Body of pancreas (tissue), 4 donors: ENCODE results near the gene TTLL1. TPM values are rescaled to one million over a fixed set of nuclear protein-coding genes. Genes with fewer than 3 reads are reported as not detected.

ENCODE experiments used
- ATAC-seq: fragments of 150-250 bp; one replicate; pipeline ENCODE4 v1.9.1; 2016
- DNase-seq, 4 donors: peaks; one replicate each; pipeline ENCODE4 v3.0.0-alpha.2; 2019
- H3K27ac ChIP-seq, 4 donors: fragments of 200-600 bp; sonication (generic); 1 replicate in 3 of 4; 2 replicates in 1 of 4; pipeline versions ENCODE4 v1.5.1 to v1.6.1; 2016 to 2019; ENCODE audit warnings: mild to moderate bottlenecking in 1 of 4, mixed read lengths in 1 of 4, moderate library complexity in 1 of 4
- H3K27me3 ChIP-seq, 2 donors: fragments of 200-600 bp; sonication (generic); one replicate each; pipeline ENCODE4 v1.6.0; 2016; ENCODE audit warnings: mild to moderate bottlenecking in 1 of 2
- H3K36me3 ChIP-seq, 2 donors: fragments of 200-600 bp; sonication (generic); replicated peaks in 1 of 2; 2 replicates each; pipeline ENCODE4 v1.5.1; 2016; ENCODE audit warnings: low read depth in 2 of 2; ENCODE audit not compliant: insufficient read depth in 1 of 2
- H3K4me1 ChIP-seq: fragments of 200-600 bp; sonication (generic); one replicate; pipeline ENCODE4 v1.6.0; 2016
- H3K4me3 ChIP-seq, 2 donors: fragments of 200-600 bp; sonication (generic); 1 replicate in 1 of 2; 2 replicates in 1 of 2; pipeline ENCODE4 v1.5.1; 2016 to 2019
- H3K9me3 ChIP-seq, 3 donors: fragments of 200-600 bp; sonication (generic); 1 replicate in 2 of 3; 2 replicates in 1 of 3; pipeline ENCODE4 v1.5.1; 2016
- CTCF ChIP-seq, 7 experiments: fragments of 450-650 bp in 4 of 7; fragments of 200-600 bp in 3 of 7; sonication (generic) in 3 of 7; IDR thresholded peaks; one replicate each; pipeline ENCODE4 v1.5.1; 2016 to 2019; ENCODE audit warnings: antibody characterized with exemption in 7 of 7
- POLR2A ChIP-seq, 3 donors: fragments of 450-650 bp; IDR thresholded peaks; one replicate each; pipeline ENCODE4 v1.6.1; 2016; ENCODE audit warnings: antibody characterized with exemption in 3 of 3, mild to moderate bottlenecking in 2 of 3
- WGBS, 2 donors: methylation state at CpG; one replicate each; pipeline ENCODE4 v1.1.5; 2017; 5-methylcytosine and 5-hydroxymethylcytosine counted together
- intact Hi-C: fragments of 100-400 bp; cut with DNase I; formaldehyde crosslinking; loops from one replicate; pipeline ENCODE4 v1.15.1; 2023
- total RNA-seq, 2 donors: library from RNA; depleted of rRNA; stranded (reverse); fragments of >200 nt; gene quantifications; one replicate each; pipeline ENCODE4 v1.1.0, GENCODE V29; 2016

TTLL1 gene
- total RNA-seq, 2 donors from 2014 or later, result 2.0 to 7.0 TPM

GRCh38 chr22:43092085-43092484 lies 2.9 kb upstream of the TTLL1 start:
- TF ChIP-seq POLR2A (IDR thresholded peaks at IDR 0.05) (no peak), CTCF (IDR thresholded peaks at IDR 0.05) (no peak)
- no peak for ATAC-seq
- H3K27me3 ChIP-seq, result no peaks in the 10 kb centered on the region
- DNase-seq, result no peak
- H3K4me1 ChIP-seq, result peaks cover 5% of the 10 kb centered on the region
- intact Hi-C loops, result no loop called here
- H3K36me3 ChIP-seq, result no peaks in the 10 kb centered on the region
- H3K4me3 ChIP-seq, result no peak overlapping the region
- 68 to 71% methylated on average over 9 of the region's 9 CpGs for WGBS, 2 donors
- no peaks in the 10 kb centered on the region for H3K9me3 ChIP-seq
- no peak overlapping the region for H3K27ac ChIP-seq

GRCh38 chr22:43090130-43090789 lies 1.1 kb upstream of the TTLL1 start:
- Histone ChIP-seq H3K9me3 (no peaks in the 10 kb centered on the region), H3K36me3 (no peaks in the 10 kb centered on the region), H3K4me1 (peaks cover 5% of the 10 kb centered on the region), H3K4me3 (no peak overlapping the region), H3K27me3 (no peaks in the 10 kb centered on the region), H3K27ac (peak overlapping the region in 1 of 4 donors; percentile 72)
- intact Hi-C loops, result no loop called here
- DNase-seq (peak; percentile 43 to 79 (median 63)), ATAC-seq (peak; percentile 38)
- WGBS, 2 donors, result 31 to 66% methylated on average over 3 to 6 of the region's 6 CpGs
- TF ChIP-seq POLR2A (IDR thresholded peaks at IDR 0.05), result no peak
- TF ChIP-seq CTCF (IDR thresholded peaks at IDR 0.05), result peak in 4 of 7 experiments; percentile 34 to 56 (median 50)

- Histone ChIP-seq H3K36me3 (no peaks in the 10 kb centered on the region), H3K27me3 (no peaks in the 10 kb centered on the region), H3K4me1 (peaks cover 5% of the 10 kb centered on the region), H3K4me3 (peak overlapping the region; percentile 90 to 97), H3K27ac (peak overlapping the region in 3 of 4 donors; percentile 0 to 72 (median 55)), H3K9me3 (no peaks in the 10 kb centered on the region)
- TF ChIP-seq POLR2A (IDR thresholded peaks at IDR 0.05), result no peak
- TF ChIP-seq CTCF (IDR thresholded peaks at IDR 0.05), result no peak
- ATAC-seq (no peak), DNase-seq (no peak)
- intact Hi-C loops, result no loop called here
- 49 to 72% methylated on average over 9 of the region's 9 CpGs for WGBS, 2 donors
Measured at GRCh38 chr22:43088627-43088983, 586 bp downstream of the TTLL1 start.

- intact Hi-C loops, result no loop called here
- H3K36me3 ChIP-seq, result no peaks in the 10 kb centered on the region
- TF ChIP-seq CTCF (IDR thresholded peaks at IDR 0.05) (no peak), POLR2A (IDR thresholded peaks at IDR 0.05) (no peak)
- 82 to 86% methylated on average over 19 of the region's 19 CpGs for WGBS, 2 donors
- H3K27ac ChIP-seq, result no peak overlapping the region
- DNase-seq, result no peak
- H3K9me3 ChIP-seq, result no peaks in the 10 kb centered on the region
- no peak for ATAC-seq
- no peak overlapping the region for H3K4me3 ChIP-seq
- peaks cover 5% of the 10 kb centered on the region for H3K4me1 ChIP-seq
- H3K27me3 ChIP-seq, result no peaks in the 10 kb centered on the region
Measured at GRCh38 chr22:43085658-43086606, 3.3 kb downstream of the TTLL1 start.
